HG03064 (cell line): ENCODE measurements around the gene CYSLTR2.
"Not testable (repeated sequence)": the region's sequence is repeated elsewhere in the genome, so short reads cannot be mapped to it uniquely, and the experiment has no call there.

Source experiments
- ATAC-seq: cut with Tn5 transposase; IDR thresholded peaks from one replicate; pipeline ENCODE4 v1.9.1; 2021; ENCODE audit warnings: low read depth; ENCODE audit not compliant: unreplicated experiment

The CYSLTR2 gene

GRCh38 chr13:48686636-48687210 lies 33.0 kb downstream of the CYSLTR2 start:
- ATAC-seq, result no peak

- ATAC-seq, result no peak
These were observed 33.5 kb downstream of the CYSLTR2 start for GRCh38 chr13:48687249-48687648.

GRCh38 chr13:48693998-48694397 lies 40.3 kb downstream of the CYSLTR2 start:
- no peak for ATAC-seq

GRCh38 chr13:48695776-48696175 lies 42.0 kb downstream of the CYSLTR2 start:
- no peak for ATAC-seq

GRCh38 chr13:48696676-48697075 lies 42.9 kb downstream of the CYSLTR2 start:
- ATAC-seq, result not testable (repeated sequence)

- ATAC-seq, result no peak
These were observed 53.7 kb downstream of the CYSLTR2 start for GRCh38 chr13:48707405-48707804.

- no peak for ATAC-seq
These were observed 55.0 kb downstream of the CYSLTR2 start for GRCh38 chr13:48708764-48709163.

GRCh38 chr13:48709213-48709612 lies 55.5 kb downstream of the CYSLTR2 start:
- ATAC-seq, result no peak

GRCh38 chr13:48710160-48710559 lies 56.4 kb downstream of the CYSLTR2 start:
- ATAC-seq, result no peak

- ATAC-seq, result no peak
These were observed 58.4 kb downstream of the CYSLTR2 start for GRCh38 chr13:48712141-48712540.

GRCh38 chr13:48715977-48716376 lies 62.2 kb downstream of the CYSLTR2 start:
- ATAC-seq, result no peak

GRCh38 chr13:48720621-48721020 lies 66.9 kb downstream of the CYSLTR2 start:
- no peak for ATAC-seq

GRCh38 chr13:48723168-48723567 lies 69.4 kb downstream of the CYSLTR2 start:
- no peak for ATAC-seq

GRCh38 chr13:48725271-48725670 lies 71.5 kb downstream of the CYSLTR2 start:
- ATAC-seq, result no peak

- ATAC-seq, result no peak
These were observed 73.0 kb downstream of the CYSLTR2 start for GRCh38 chr13:48726711-48727110.

GRCh38 chr13:48727241-48728011 lies 73.7 kb downstream of the CYSLTR2 start:
- ATAC-seq, result no peak

GRCh38 chr13:48728226-48728625 lies 74.5 kb downstream of the CYSLTR2 start:
- no peak for ATAC-seq

- ATAC-seq, result no peak
These were observed 75.1 kb downstream of the CYSLTR2 start for GRCh38 chr13:48728876-48729275.

- ATAC-seq, result no peak
These were observed 76.1 kb downstream of the CYSLTR2 start for GRCh38 chr13:48729856-48730255.

- ATAC-seq, result no peak
These were observed 77.4 kb downstream of the CYSLTR2 start for GRCh38 chr13:48731001-48731658.

- peak; percentile 63 for ATAC-seq
These were observed 78.3 kb downstream of the CYSLTR2 start for GRCh38 chr13:48731957-48732569.
